Muscle layer of colon (tissue), 2 donors: ENCODE measurements around the gene TAOK1.
A peak's percentile ranks its signal among the peaks of the same experiment; 100 is the strongest.

Experiments
- H3K27ac ChIP-seq: one replicate; pipeline ENCODE4 v1.7.0; 2013; ENCODE audit warnings: low read depth, mild to moderate bottlenecking, low read length, moderate library complexity
- H3K27me3 ChIP-seq, 2 donors: one replicate each; pipeline ENCODE4 v1.7.0; 2013; ENCODE audit warnings: low read length in 2 of 2, mild to moderate bottlenecking in 2 of 2; ENCODE audit not compliant: insufficient read depth in 2 of 2, control insufficient read depth in 1 of 2
- H3K36me3 ChIP-seq: one replicate; pipeline ENCODE4 v1.7.0; 2013; ENCODE audit warnings: mild to moderate bottlenecking, low read length; ENCODE audit not compliant: insufficient read depth
- H3K4me1 ChIP-seq: one replicate; pipeline ENCODE4 v1.7.0; 2013; ENCODE audit warnings: mild to moderate bottlenecking, low read length; ENCODE audit not compliant: insufficient read depth
- H3K4me3 ChIP-seq, 2 donors: one replicate each; pipeline ENCODE4 v1.7.0; 2013; ENCODE audit warnings: low read length in 2 of 2, low read depth in 1 of 2, mild to moderate bottlenecking in 1 of 2, moderate library complexity in 1 of 2
- H3K9ac ChIP-seq: one replicate; pipeline ENCODE4 v1.7.0; 2013; ENCODE audit warnings: low read length
- H3K9me3 ChIP-seq: one replicate; pipeline ENCODE4 v1.7.0; 2013; ENCODE audit warnings: mild to moderate bottlenecking, low read length
- donor health status: abdominal sarcoma.
- donor health status: Adenocarcinoma of cecum.

Gene TAOK1

DNA sequence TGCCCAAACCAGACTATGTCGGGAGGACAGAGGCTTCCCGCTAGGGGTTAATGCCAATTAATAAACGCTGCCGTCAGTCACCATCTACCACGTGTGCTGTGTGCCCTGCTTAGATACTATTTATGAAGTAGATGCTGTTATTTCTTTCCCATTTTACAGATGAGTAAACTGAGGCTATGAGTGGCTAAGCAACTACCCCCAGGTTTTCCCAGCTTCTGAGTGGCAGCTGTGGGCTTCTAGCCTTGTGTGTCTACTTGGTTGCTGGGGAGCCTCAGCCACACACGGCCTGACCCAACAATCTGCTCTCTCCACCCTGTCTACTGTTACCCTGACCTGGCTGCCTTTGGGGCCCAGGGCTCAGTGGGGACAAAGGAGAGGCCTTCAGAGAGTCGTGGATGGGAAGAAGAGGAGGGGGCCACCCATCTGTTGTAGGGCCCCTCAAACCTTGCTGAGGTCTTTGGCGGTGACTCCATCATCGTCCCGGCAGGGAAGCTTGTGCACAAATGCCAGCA lies 192.1 kb downstream of the TAOK1 start:
- no peaks in the 10 kb centered on the region for H3K27me3 ChIP-seq
- no peak overlapping the region for H3K9ac ChIP-seq
- H3K27ac ChIP-seq: no peak overlapping the region
- H3K4me1 ChIP-seq: peaks cover 33% of the 10 kb centered on the region
- H3K4me3 ChIP-seq: no peak overlapping the region
- H3K9me3 ChIP-seq: no peaks in the 10 kb centered on the region
- peaks cover 38% of the 10 kb centered on the region for H3K36me3 ChIP-seq

DNA sequence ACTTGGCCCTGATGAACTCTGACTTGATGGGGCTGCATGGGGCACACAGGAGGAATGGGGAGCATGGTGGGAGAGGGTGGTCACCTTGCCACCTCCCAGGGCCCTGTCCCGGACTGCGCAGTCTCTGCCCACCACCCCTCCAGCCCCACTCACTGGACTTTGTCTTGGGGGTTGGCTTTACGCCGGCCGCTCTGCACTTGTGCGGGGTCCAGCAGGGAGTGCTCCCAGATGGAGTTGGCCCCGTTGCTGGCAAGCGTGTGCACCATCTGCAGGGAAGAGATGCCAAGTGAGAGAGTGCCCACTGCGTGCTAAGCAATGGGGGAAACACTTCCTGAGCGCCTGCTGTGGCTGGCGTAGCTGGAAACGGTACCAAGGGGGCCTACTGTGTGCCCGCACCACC lies 192.6 kb downstream of the TAOK1 start:
- Histone ChIP-seq H3K4me1 (peaks cover 33% of the 10 kb centered on the region), H3K36me3 (peaks cover 34% of the 10 kb centered on the region), H3K4me3 (no peak overlapping the region), H3K27me3 (no peaks in the 10 kb centered on the region), H3K9me3 (no peaks in the 10 kb centered on the region), H3K27ac (no peak overlapping the region), H3K9ac (no peak overlapping the region)

DNA sequence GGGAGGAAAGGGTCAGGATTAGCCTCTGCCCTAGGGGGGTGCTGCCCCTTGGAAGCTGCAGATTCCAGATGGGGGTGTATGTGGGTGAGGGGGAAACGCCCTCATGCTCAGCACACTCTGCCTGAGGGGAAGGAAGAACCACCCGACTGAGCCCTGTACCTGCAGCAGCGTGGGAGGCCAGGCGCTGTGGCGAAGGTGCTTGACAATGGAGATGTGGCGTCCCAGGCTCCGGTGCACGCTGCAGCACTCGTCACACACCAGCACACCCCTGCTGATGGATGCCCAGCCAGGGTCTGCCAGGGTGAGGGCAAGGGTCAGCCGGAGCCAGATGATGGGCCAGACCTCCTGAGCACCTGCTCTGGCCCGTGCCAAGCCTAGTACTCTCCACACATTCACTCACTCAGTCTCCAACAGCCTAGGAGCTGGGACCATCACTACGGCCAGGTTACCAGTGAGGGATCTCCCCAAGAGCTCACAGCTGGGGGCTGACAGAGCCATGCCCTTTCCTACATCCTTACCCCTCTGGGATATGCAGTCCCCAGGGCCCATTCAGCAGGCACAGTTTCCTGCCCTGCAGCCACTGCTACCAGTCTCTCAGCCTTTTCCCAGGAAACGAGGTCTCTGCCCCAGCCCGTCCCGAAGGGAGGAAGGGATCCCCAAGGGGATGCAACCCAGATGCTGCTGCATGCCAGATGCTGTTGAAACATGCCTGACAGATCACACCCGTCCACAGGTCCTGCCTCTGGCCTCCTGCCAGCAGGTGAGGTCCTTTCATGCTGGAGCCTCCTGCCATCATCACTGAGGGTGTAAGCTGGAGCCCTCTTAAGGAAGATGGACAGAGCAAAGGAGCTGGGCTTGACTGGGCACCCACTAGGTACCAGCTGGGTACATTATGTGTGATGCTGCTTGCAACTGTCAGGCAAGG lies 193.4 kb downstream of the TAOK1 start:
- Histone ChIP-seq H3K27me3 (no peaks in the 10 kb centered on the region), H3K9ac (no peak overlapping the region), H3K9me3 (no peaks in the 10 kb centered on the region), H3K27ac (no peak overlapping the region), H3K4me3 (no peak overlapping the region), H3K4me1 (peaks cover 35% of the 10 kb centered on the region), H3K36me3 (peaks cover 28% of the 10 kb centered on the region)

DNA sequence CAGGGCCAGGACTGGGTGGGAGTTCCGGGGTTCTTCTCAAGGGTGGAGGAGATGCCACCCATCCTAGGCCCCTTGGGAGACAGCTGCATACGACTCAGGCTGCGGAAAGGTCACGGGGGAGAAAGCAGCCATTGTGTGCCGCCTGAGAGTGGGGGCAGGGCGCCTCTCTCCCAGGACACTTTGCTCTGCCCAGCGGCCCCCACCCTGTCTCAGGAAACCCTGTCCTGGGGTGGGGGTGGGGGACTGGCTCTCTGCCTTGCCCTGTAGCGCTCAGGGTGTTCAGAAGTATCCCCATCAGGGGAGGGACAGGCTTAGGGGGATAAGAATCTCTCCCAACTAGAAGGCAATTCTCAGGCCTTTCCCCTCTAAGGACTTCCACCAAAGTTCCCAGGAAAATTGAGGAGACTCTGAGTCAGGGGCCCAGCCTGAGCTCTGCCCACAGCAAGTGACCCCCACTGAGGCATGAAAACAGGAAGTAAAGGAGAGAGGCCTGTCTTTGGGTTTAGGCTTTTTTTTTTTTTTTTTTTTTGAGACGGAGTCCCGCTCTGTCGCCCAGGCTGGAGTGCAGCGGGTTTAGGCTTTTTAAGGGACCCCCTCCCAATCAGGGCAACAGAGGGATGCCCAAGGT lies 194.4 kb downstream of the TAOK1 start:
- H3K9ac ChIP-seq: no peak overlapping the region
- H3K4me3 ChIP-seq: no peak overlapping the region
- no peaks in the 10 kb centered on the region for H3K9me3 ChIP-seq
- H3K27me3 ChIP-seq: no peaks in the 10 kb centered on the region
- H3K27ac ChIP-seq: no peak overlapping the region
- peaks cover 22% of the 10 kb centered on the region for H3K36me3 ChIP-seq
- peaks cover 36% of the 10 kb centered on the region for H3K4me1 ChIP-seq

DNA sequence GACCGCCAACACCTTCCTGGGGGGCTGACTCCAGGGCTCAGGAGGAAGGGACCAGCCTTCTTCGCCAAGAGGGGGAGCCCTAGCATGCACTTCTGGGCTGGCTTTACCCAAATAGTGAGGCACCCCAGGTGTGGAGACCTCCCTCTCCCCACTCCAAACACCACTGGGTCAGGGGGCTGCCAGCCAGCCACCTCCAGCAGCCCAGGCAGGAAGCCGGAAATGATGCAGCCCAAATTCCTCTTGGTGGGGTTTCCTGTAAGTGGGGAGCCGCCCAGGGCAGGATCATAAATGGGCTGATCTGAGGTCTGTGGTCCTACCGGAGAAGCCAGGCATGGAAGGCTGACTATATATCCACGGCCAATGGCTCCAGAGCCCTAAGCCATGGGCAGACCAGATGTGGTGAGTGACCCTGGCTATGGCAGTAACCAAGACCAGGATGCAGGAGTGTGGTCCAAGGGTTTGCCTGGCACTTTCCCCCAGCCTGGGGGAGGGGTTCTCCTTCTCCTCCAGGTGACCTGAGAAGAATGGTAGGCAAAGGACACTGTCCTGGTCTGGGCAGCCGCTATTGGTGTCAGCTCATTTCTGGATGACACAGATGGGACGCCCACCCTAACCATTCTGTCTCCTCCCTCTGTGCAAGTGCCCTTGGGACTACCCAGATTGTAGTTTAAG lies 195.1 kb downstream of the TAOK1 start:
- Histone ChIP-seq H3K36me3 (peaks cover 17% of the 10 kb centered on the region), H3K9ac (no peak overlapping the region)

DNA sequence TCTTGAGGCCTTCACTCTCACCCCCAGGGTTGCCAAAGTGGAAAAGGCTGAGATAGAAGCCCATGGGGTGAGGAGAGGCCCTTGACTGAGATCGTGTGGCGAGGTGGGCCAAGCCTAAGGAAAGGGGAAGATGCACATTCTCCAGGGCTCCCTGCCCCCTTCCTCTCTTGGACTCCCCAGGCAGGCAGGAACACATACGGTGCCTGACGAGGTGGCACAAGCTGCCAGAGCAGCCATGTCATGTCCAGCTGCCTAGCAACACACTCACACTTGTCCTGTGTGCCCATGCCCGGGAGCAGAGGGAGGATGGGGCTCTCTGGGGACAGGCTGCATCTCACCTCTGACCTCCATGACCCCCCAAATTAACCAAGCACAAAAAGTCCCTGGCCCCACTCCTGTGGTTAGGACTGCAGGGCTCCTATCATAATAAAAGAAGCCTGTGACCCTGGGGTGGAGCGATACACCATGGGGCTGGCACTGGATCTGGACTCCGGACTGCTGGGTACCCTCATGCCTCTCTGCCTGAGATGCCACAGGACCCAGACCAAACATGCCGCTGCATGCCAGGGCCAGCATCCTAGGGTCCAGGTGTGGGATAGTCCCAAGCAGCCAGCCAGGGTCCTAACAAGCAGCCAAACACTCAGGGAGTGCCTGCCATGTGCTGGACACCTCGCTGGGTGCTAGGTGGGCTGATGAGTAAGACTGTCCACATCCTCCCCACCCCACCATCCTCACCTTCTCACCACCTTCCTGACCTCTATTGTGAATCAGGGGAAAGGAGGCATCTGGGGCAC lies 196.7 kb downstream of the TAOK1 start:
- no peak overlapping the region for H3K27ac ChIP-seq
- no peak overlapping the region for H3K9ac ChIP-seq
- no peak overlapping the region for H3K4me3 ChIP-seq
- H3K27me3 ChIP-seq: no peaks in the 10 kb centered on the region
- H3K36me3 ChIP-seq: peaks cover 14% of the 10 kb centered on the region
- H3K4me1 ChIP-seq: peaks cover 57% of the 10 kb centered on the region
- H3K9me3 ChIP-seq: no peaks in the 10 kb centered on the region

More for the DNA sequence above, 195.1 kb downstream of the TAOK1 start:
- peak overlapping the region; percentile 12 for H3K27ac ChIP-seq
- peaks cover 41% of the 10 kb centered on the region for H3K4me1 ChIP-seq
- no peak overlapping the region for H3K4me3 ChIP-seq
- H3K9me3 ChIP-seq: no peaks in the 10 kb centered on the region
- H3K27me3 ChIP-seq: no peaks in the 10 kb centered on the region

DNA sequence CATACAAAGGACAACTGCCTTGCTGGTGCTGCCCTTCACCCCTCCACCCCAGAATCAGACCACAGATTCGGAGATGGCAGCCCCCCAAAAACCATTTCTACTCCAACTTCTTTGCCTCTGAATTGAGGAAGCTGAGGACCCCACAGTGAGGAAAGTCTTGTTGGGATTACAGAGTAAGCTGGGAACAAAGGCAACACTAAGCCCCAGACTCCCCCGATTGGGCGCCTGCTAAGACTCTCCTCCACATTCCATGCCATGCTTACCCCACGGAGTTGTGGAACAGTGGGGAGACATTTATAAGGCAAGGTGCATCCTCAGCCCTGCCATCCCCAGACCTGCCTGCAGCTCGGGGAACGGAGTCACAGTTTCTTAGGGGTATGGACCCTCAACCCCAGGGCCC lies 197.4 kb downstream of the TAOK1 start:
- Histone ChIP-seq H3K27ac (peak overlapping the region; percentile 96), H3K9me3 (no peaks in the 10 kb centered on the region), H3K36me3 (peaks cover 7% of the 10 kb centered on the region), H3K4me3 (peak overlapping the region; percentile 73 to 84), H3K27me3 (no peaks in the 10 kb centered on the region), H3K9ac (peak overlapping the region; percentile 7), H3K4me1 (peaks cover 64% of the 10 kb centered on the region)

DNA sequence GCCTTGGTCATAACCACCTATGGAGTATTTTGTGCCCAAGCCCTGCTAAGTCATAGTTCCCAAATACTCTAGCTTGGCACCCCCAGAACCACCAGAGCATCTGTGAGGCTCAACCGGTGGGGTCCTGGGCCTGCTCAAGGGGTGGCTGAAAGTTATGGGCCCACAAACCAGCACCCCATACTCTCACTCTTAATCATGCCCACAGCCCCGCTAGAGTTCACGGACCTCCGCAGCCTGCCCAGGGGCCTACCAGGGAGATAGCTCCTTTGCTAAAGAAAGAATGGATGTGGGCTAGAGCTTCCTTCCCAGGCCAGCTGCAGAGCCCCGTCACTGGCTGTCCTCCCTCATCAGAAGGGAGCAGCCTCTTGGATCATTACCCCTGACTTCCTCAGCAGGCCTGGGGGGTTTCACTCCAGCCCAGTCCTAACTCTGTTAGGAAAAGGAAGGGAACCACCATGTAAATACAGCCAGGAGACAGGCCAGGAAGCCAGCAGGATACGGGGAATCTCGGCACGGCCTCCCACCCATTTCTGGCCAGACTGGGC lies 197.9 kb downstream of the TAOK1 start:
- peaks cover 66% of the 10 kb centered on the region for H3K4me1 ChIP-seq

DNA sequence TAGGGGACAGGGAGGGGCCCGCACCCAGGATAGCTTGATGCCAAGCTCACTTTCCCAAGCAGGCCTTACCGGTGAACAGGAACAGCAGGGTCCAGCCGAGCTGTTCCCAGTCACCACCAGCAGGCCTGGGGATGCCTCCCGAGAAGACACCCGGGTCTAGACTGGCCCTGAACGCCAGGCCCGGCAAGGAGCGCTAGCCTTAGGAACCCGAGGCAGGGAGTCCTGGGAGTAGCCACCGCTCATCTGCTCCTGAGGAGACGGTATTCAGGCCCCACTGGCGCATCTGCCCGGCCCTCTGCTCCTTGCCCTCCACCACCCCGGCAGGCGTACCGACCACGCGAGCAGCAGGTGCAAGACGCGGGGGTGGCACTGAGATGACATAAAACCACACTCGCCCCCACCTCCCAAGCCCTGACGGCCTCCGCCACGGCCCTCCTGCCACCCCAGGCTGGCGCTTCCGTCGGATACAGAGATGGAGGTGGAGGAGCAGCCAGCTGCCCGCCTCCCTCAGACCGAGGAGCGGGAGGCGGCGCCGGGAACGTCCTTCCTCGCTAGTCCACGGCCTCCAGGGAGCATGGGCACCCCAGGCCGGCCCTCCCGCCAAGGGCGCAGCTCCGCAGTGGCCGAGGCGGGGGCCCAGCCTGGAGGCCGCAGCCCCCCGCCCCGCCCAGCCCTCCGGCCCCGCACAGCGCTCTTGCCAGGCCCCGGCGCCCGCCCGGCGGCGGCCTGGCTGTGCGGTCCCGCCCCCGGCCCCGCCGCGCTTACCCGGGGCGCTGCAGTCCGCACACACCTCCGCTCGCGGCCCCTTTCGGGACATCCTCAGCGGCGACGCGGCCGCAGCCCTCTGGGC lies 198.6 kb downstream of the TAOK1 start:
- H3K27ac ChIP-seq: peak overlapping the region; percentile 96
- peak overlapping the region; percentile 73 to 84 for H3K4me3 ChIP-seq
- H3K4me1 ChIP-seq: peaks cover 66% of the 10 kb centered on the region

More for the DNA sequence above, 197.9 kb downstream of the TAOK1 start:
- Histone ChIP-seq H3K27ac (peak overlapping the region; percentile 96), H3K27me3 (no peaks in the 10 kb centered on the region), H3K9ac (peak overlapping the region; percentile 60), H3K36me3 (peaks cover 2% of the 10 kb centered on the region), H3K9me3 (no peaks in the 10 kb centered on the region), H3K4me3 (peak overlapping the region; percentile 73 to 84)

More for the DNA sequence above, 198.6 kb downstream of the TAOK1 start:
- Histone ChIP-seq H3K36me3 (no peaks in the 10 kb centered on the region), H3K9ac (peak overlapping the region; percentile 60), H3K9me3 (no peaks in the 10 kb centered on the region), H3K27me3 (no peaks in the 10 kb centered on the region)
